CD8-positive, alpha-beta memory T cell (primary cell): ENCODE results near the gene METTL21C. TPM values are rescaled to one million over a fixed set of nuclear protein-coding genes. Genes with fewer than 3 reads are reported as not detected.

Experiments
- CTCF ChIA-PET: fragments of 350-600 bp; sonication (Branson Sonifier 250); formaldehyde crosslinking; loops from one replicate; lab custom pipeline; 2021; ENCODE audit warnings: antibody characterized with exemption; lab: Charles Lee
- POLR2A ChIA-PET: fragments of 350-600 bp; sonication (Branson Sonifier 250); formaldehyde crosslinking; loops from one replicate; lab custom pipeline; 2021; ENCODE audit warnings: antibody characterized with exemption; lab: Charles Lee
- DNase-seq, 5 donors: peaks; one replicate each; pipeline versions ENCODE4 v3.0.0 to v3.0.0-alpha.2; 2020 to 2022; ENCODE audit warnings: mixed read lengths in 1 of 5
- H3K27ac ChIP-seq: one replicate; pipeline ENCODE4 v1.7.0; 2013; ENCODE audit warnings: low read depth, mild to moderate bottlenecking, low read length, moderate library complexity
- H3K27me3 ChIP-seq: 2 replicates; pipeline ENCODE4 v1.7.0; 2013; ENCODE audit warnings: low read length, mild to moderate bottlenecking; ENCODE audit not compliant: insufficient read depth, poor library complexity, severe bottlenecking
- H3K36me3 ChIP-seq: 2 replicates; pipeline ENCODE4 v1.7.0; 2013; ENCODE audit warnings: mild to moderate bottlenecking, low read length, moderate library complexity; ENCODE audit not compliant: insufficient read depth
- H3K4me1 ChIP-seq: 2 replicates; pipeline ENCODE4 v1.7.0; 2013; ENCODE audit warnings: mild to moderate bottlenecking, low read length, moderate library complexity; ENCODE audit not compliant: insufficient read depth
- H3K4me3 ChIP-seq: 2 replicates; pipeline ENCODE4 v1.7.0; 2013; ENCODE audit warnings: mild to moderate bottlenecking, low read length
- H3K9me3 ChIP-seq: 2 replicates; pipeline ENCODE4 v1.7.0; 2013; ENCODE audit warnings: mild to moderate bottlenecking, low read length
- H3K27ac Mint-ChIP-seq, 8 donors: one replicate each; pipeline ENCODE4 v1.8.0; 2020 to 2021; ENCODE audit warnings: mixed read lengths in 8 of 8, mild to moderate bottlenecking in 6 of 8, inconsistent platforms in 3 of 8, moderate library complexity in 3 of 8
- H3K27me3 Mint-ChIP-seq, 2 donors: one replicate each; pipeline ENCODE4 v1.8.0; 2020 to 2021; ENCODE audit warnings: mixed read lengths in 2 of 2, mild to moderate bottlenecking in 1 of 2, moderate library complexity in 1 of 2
- H3K36me3 Mint-ChIP-seq, 3 donors: one replicate each; pipeline ENCODE4 v1.8.0; 2020 to 2021; ENCODE audit warnings: mixed read lengths in 3 of 3, inconsistent platforms in 1 of 3, mild to moderate bottlenecking in 1 of 3
- H3K4me1 Mint-ChIP-seq, 3 donors: one replicate each; pipeline ENCODE4 v1.8.0; 2020 to 2021; ENCODE audit warnings: mixed read lengths in 3 of 3, inconsistent platforms in 1 of 3, mild to moderate bottlenecking in 1 of 3
- H3K4me3 Mint-ChIP-seq, 7 donors: one replicate each; pipeline ENCODE4 v1.8.0; 2020 to 2021; ENCODE audit warnings: mixed read lengths in 7 of 7, mild to moderate bottlenecking in 6 of 7, moderate library complexity in 4 of 7, inconsistent platforms in 2 of 7
- H3K9me3 Mint-ChIP-seq, 5 donors: one replicate each; pipeline ENCODE4 v1.8.0; 2020 to 2022; ENCODE audit warnings: mixed read lengths in 5 of 5, mild to moderate bottlenecking in 3 of 5, moderate library complexity in 2 of 5, inconsistent platforms in 1 of 5
- polyA plus RNA-seq: library from polyadenylated mRNA; unstranded; fragments of 300-500 nt; fragmentation: Illumina TruSeq; gene quantifications from one replicate; pipeline ENCODE4 v1.2.3, GENCODE V29; 2021
- total RNA-seq, 2 experiments: library from RNA; stranded (reverse); gene quantifications; one replicate each; pipeline ENCODE4 v1.2.3, GENCODE V29; 2021

METTL21C gene
- total and polyA plus RNA-seq, 3 experiments from 2014 or later: not detected

- Mint-ChIP-seq H3K4me1 (no peaks in the 10 kb centered on the region), H3K27me3 (peaks cover 24 to 69% of the 10 kb centered on the region in 2 donors), H3K4me3 (no peak overlapping the region), H3K9me3 (peaks cover 0 to 11% (median 4%) of the 10 kb centered on the region in 5 donors), H3K36me3 (peaks cover 0 to 8% (median 3%) of the 10 kb centered on the region in 3 donors), H3K27ac (no peak overlapping the region)
- Histone ChIP-seq H3K4me1 (no peaks in the 10 kb centered on the region), H3K36me3 (no peaks in the 10 kb centered on the region), H3K27me3 (peaks cover 3% of the 10 kb centered on the region), H3K27ac (no peak overlapping the region), H3K9me3 (no peaks in the 10 kb centered on the region), H3K4me3 (no peak overlapping the region)
- ChIA-PET CTCF (no interaction called here), POLR2A (no interaction called here)
- no peak for DNase-seq
Observed at GRCh38 chr13:102696465-102696864, 1.6 kb upstream of the METTL21C start.

DNA sequence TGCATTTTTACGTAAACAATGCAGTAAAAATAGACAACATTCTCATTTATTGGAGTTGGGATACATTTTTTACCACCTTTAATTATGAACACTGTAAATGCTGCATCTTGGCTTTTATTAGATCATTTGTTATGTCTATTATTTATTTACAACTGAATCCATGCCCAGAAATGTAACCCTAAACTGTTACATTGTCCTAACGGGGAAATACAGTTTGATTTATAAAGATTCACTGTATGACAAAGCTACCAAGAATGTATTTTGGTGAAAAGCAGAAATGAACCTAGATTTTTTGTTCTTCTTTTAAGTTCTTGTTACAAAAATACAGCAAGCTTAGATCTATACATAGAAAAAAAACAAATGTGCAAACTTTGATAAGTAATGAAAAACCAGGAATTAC is 1.1 kb downstream of the METTL21C start:
- Mint-ChIP-seq H3K27me3 (peaks cover 21 to 56% of the 10 kb centered on the region in 2 donors), H3K9me3 (peaks cover 0 to 6% (median 4%) of the 10 kb centered on the region in 5 donors), H3K4me1 (no peaks in the 10 kb centered on the region), H3K36me3 (peaks cover 0 to 8% (median 3%) of the 10 kb centered on the region in 3 donors), H3K4me3 (no peak overlapping the region), H3K27ac (no peak overlapping the region)
- H3K9me3 ChIP-seq: no peaks in the 10 kb centered on the region
- H3K4me3 ChIP-seq: no peak overlapping the region
- H3K36me3 ChIP-seq: no peaks in the 10 kb centered on the region
- H3K27me3 ChIP-seq: peaks cover 3% of the 10 kb centered on the region
- DNase-seq: no peak
- no peaks in the 10 kb centered on the region for H3K4me1 ChIP-seq
- CTCF ChIA-PET: no interaction called here
- H3K27ac ChIP-seq: no peak overlapping the region
- POLR2A ChIA-PET: no interaction called here

DNA sequence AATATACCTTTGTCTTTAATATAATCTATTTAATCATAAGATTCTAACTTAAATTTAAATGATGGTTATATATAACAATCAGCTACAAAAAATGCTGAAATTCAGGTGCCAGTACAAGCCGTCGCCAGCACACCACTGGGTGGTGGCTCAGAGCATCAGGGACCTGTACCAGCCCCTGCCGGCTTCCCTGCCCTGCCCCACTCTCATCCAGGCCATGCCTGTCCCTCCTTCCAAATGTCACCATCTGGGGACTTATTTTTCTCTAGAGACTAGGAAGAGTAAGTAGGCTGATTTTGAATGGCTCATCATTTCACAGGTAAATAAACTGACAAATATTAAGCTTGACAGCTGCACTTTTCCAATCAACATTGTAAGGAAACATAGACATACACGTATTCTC is 1.6 kb downstream of the METTL21C start:
- ChIA-PET POLR2A (no interaction called here), CTCF (no interaction called here)
- H3K27ac ChIP-seq: no peak overlapping the region
- H3K4me1 ChIP-seq: no peaks in the 10 kb centered on the region
- DNase-seq: no peak
- peaks cover 3% of the 10 kb centered on the region for H3K27me3 ChIP-seq
- H3K9me3 Mint-ChIP-seq: peaks cover 0 to 2% (median 0%) of the 10 kb centered on the region in 5 donors
- no peaks in the 10 kb centered on the region for H3K9me3 ChIP-seq
- peaks cover 0 to 3% (median 3%) of the 10 kb centered on the region in 3 donors for H3K36me3 Mint-ChIP-seq
- no peaks in the 10 kb centered on the region for H3K4me1 Mint-ChIP-seq
- H3K27ac Mint-ChIP-seq: no peak overlapping the region
- no peaks in the 10 kb centered on the region for H3K36me3 ChIP-seq
- H3K4me3 Mint-ChIP-seq: no peak overlapping the region
- H3K27me3 Mint-ChIP-seq: peaks cover 21 to 51% of the 10 kb centered on the region in 2 donors
- H3K4me3 ChIP-seq: no peak overlapping the region

GRCh38 chr13:102692491-102692826 is 2.4 kb downstream of the METTL21C start:
- peaks cover 3% of the 10 kb centered on the region for H3K27me3 ChIP-seq
- no peak overlapping the region for H3K4me3 Mint-ChIP-seq
- no peak for DNase-seq
- ChIA-PET POLR2A (no interaction called here), CTCF (no interaction called here)
- H3K9me3 ChIP-seq: no peaks in the 10 kb centered on the region
- H3K27me3 Mint-ChIP-seq: peaks cover 21 to 47% of the 10 kb centered on the region in 2 donors
- H3K9me3 Mint-ChIP-seq: peaks cover 0 to 2% (median 0%) of the 10 kb centered on the region in 5 donors
- H3K4me1 Mint-ChIP-seq: peaks cover 1 to 5% (median 1%) of the 10 kb centered on the region in 3 donors
- H3K36me3 ChIP-seq: no peaks in the 10 kb centered on the region
- peaks cover 6% of the 10 kb centered on the region for H3K4me1 ChIP-seq
- no peak overlapping the region for H3K4me3 ChIP-seq
- H3K27ac ChIP-seq: no peak overlapping the region
- peaks cover 0 to 3% (median 0%) of the 10 kb centered on the region in 3 donors for H3K36me3 Mint-ChIP-seq
- no peak overlapping the region for H3K27ac Mint-ChIP-seq

GRCh38 chr13:102690883-102691282 is 4.0 kb downstream of the METTL21C start:
- no peaks in the 10 kb centered on the region for H3K9me3 ChIP-seq
- CTCF ChIA-PET: no interaction called here
- peaks cover 18% of the 10 kb centered on the region for H3K4me1 ChIP-seq
- peaks cover 15 to 34% of the 10 kb centered on the region in 2 donors for H3K27me3 Mint-ChIP-seq
- no peak overlapping the region for H3K27ac ChIP-seq
- peaks cover 16 to 20% (median 17%) of the 10 kb centered on the region in 3 donors for H3K4me1 Mint-ChIP-seq
- H3K27ac Mint-ChIP-seq: no peak overlapping the region
- H3K36me3 Mint-ChIP-seq: peaks cover 0 to 3% (median 0%) of the 10 kb centered on the region in 3 donors
- DNase-seq: no peak
- no peaks in the 10 kb centered on the region for H3K36me3 ChIP-seq
- H3K9me3 Mint-ChIP-seq: no peaks in the 10 kb centered on the region
- POLR2A ChIA-PET: no interaction called here
- no peak overlapping the region for H3K4me3 Mint-ChIP-seq
- H3K27me3 ChIP-seq: no peaks in the 10 kb centered on the region
- no peak overlapping the region for H3K4me3 ChIP-seq

DNA sequence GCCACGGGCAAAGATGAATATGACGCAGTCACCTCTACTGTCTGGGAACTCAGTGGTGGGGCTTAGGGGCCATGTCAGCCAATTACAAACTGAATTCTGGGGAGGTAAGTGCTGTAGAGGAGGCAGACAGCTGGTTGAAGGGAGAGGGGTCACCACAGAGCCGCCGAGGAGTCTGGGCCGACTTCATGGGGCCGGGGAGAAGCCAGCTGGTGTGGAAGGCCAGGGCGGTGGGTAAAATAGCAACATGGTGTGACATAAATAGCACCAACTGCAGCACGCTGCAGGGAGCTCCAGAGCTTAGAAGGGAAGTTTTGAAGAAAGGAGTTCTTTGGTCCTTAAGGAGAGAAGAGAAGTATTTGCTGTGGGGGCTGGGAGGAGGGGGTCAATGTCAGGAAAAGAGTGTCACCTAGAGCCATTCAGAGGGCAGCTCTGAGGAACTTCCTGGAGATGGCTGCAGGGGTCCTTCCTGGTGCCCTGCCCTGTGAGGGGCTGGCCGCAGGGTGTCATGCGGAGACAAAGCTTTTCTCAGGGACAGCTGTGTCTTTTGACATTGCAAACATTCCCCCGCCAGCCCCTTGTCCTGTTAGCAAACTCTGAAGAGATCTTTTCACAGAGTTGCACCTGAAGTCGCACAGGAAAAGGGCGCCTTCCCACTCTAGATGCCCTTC is 6.4 kb downstream of the METTL21C start:
- POLR2A ChIA-PET: interaction anchor here (0.6 kb wide), 1 partner anchor 109 kb away, joined by 3 read pairs; no protein-coding TSS in a partner anchor
- CTCF ChIA-PET: no interaction called here
- no peak overlapping the region for H3K4me3 Mint-ChIP-seq

GRCh38 chr13:102687520-102687919 is 7.3 kb downstream of the METTL21C start:
- Mint-ChIP-seq H3K4me3 (no peak overlapping the region), H3K27me3 (peaks cover 2 to 8% of the 10 kb centered on the region in 2 donors), H3K27ac (no peak overlapping the region), H3K36me3 (peaks cover 0 to 3% (median 0%) of the 10 kb centered on the region in 3 donors), H3K9me3 (no peaks in the 10 kb centered on the region), H3K4me1 (peaks cover 23 to 25% (median 25%) of the 10 kb centered on the region in 3 donors)
- Histone ChIP-seq H3K27ac (no peak overlapping the region), H3K4me3 (no peak overlapping the region), H3K9me3 (no peaks in the 10 kb centered on the region), H3K27me3 (no peaks in the 10 kb centered on the region), H3K36me3 (no peaks in the 10 kb centered on the region), H3K4me1 (peaks cover 19% of the 10 kb centered on the region)
- ChIA-PET POLR2A (interaction anchor here (0.8 kb wide), 1 partner anchor 67 kb away, joined by 3 read pairs; no protein-coding TSS in a partner anchor), CTCF (no interaction called here)
- DNase-seq: no peak

More for the DNA sequence above, 6.4 kb downstream of the METTL21C start:
- peaks cover 7 to 15% of the 10 kb centered on the region in 2 donors for H3K27me3 Mint-ChIP-seq
- peaks cover 0 to 3% (median 0%) of the 10 kb centered on the region in 3 donors for H3K36me3 Mint-ChIP-seq
- no peaks in the 10 kb centered on the region for H3K9me3 ChIP-seq
- H3K27me3 ChIP-seq: no peaks in the 10 kb centered on the region
- H3K4me1 ChIP-seq: peaks cover 19% of the 10 kb centered on the region
- no peaks in the 10 kb centered on the region for H3K36me3 ChIP-seq
- H3K27ac ChIP-seq: no peak overlapping the region
- H3K9me3 Mint-ChIP-seq: no peaks in the 10 kb centered on the region
- peak overlapping the region in 3 of 8 donors; percentile 47 to 79 (median 57) for H3K27ac Mint-ChIP-seq
- no peak for DNase-seq
- no peak overlapping the region for H3K4me3 ChIP-seq
- peaks cover 18 to 21% (median 19%) of the 10 kb centered on the region in 3 donors for H3K4me1 Mint-ChIP-seq

- no peaks in the 10 kb centered on the region for H3K27me3 Mint-ChIP-seq
- no peaks in the 10 kb centered on the region for H3K36me3 Mint-ChIP-seq
- ChIA-PET POLR2A (no interaction called here), CTCF (no interaction called here)
- peak overlapping the region in 2 of 8 donors; percentile 30 to 57 for H3K27ac Mint-ChIP-seq
- no peaks in the 10 kb centered on the region for H3K36me3 ChIP-seq
- H3K27ac ChIP-seq: no peak overlapping the region
- H3K4me1 ChIP-seq: peaks cover 19% of the 10 kb centered on the region
- peak in 1 of 5 donors; percentile 11 for DNase-seq
- H3K4me3 ChIP-seq: no peak overlapping the region
- no peaks in the 10 kb centered on the region for H3K27me3 ChIP-seq
- H3K4me3 Mint-ChIP-seq: no peak overlapping the region
- peaks cover 28 to 36% (median 32%) of the 10 kb centered on the region in 3 donors for H3K4me1 Mint-ChIP-seq
- H3K9me3 ChIP-seq: no peaks in the 10 kb centered on the region
- no peaks in the 10 kb centered on the region for H3K9me3 Mint-ChIP-seq
Observed at GRCh38 chr13:102686024-102686423, 8.8 kb downstream of the METTL21C start.
